IMR-90 (cell line): Measurements from ENCODE around the gene HINT3. TPM values are rescaled to one million over a fixed set of nuclear protein-coding genes. Genes with fewer than 3 reads are reported as not detected.

Experiments
- ATAC-seq: fragments of 200-7000 bp; cut with Tn5 transposase; 2 replicates; pipeline ENCODE4 v1.9.1; 2020; ENCODE audit warnings: low read depth, mild to moderate bottlenecking, moderate library complexity
- BruUV-seq: library from RNA; stranded (reverse); fragments of 400-500 nt; replicated peaks from 2 replicates; lab custom pipeline; 2021; lab: Mats Ljungman, UMichigan
- CTCF ChIA-PET: fragments of 300-600 bp; formaldehyde crosslinking; extraction: SDS; loops from one replicate; lab custom pipeline; 2021; ENCODE audit warnings: antibody characterized with exemption; lab: Yijun Ruan, JAX
- POLR2A ChIA-PET: fragments of 300-600 bp; sonication (Branson Sonifier 250); formaldehyde crosslinking; loops from one replicate; lab custom pipeline; 2022; ENCODE audit warnings: antibody characterized with exemption; ENCODE audit not compliant: unreplicated experiment; lab: Charles Lee
- DNase-seq: peaks from one replicate; pipeline ENCODE4 v3.0.0; 2013
- H2AFZ ChIP-seq: replicated peaks from 2 replicates; pipeline ENCODE3; 2013; ENCODE audit warnings: low read length, mild to moderate bottlenecking; ENCODE audit not compliant: poor library complexity
- H2AK5ac ChIP-seq: 2 replicates; pipeline ENCODE4 v1.6.1; 2013; ENCODE audit warnings: low read depth, low read length, inconsistent platforms
- H2AK9ac ChIP-seq: replicated peaks from 2 replicates; pipeline ENCODE3; 2013; ENCODE audit warnings: mild to moderate bottlenecking, low read depth, low read length, moderate library complexity; ENCODE audit not compliant: poor library complexity
- H2BK120ac ChIP-seq: 2 replicates; pipeline ENCODE4 v1.6.1; 2013; ENCODE audit warnings: low read depth, low read length, inconsistent platforms
- H2BK15ac ChIP-seq: 3 replicates; pipeline ENCODE4 v1.6.1; 2013; ENCODE audit warnings: low read depth, low read length, inconsistent platforms
- H2BK20ac ChIP-seq: 2 replicates; pipeline ENCODE4 v1.6.1; 2013; ENCODE audit warnings: low read depth, mild to moderate bottlenecking, inconsistent platforms, low read length, moderate library complexity
- H2BK5ac ChIP-seq: 2 replicates; pipeline ENCODE4 v1.6.1; 2013; ENCODE audit warnings: mild to moderate bottlenecking, low read depth, low read length, inconsistent platforms; ENCODE audit not compliant: poor library complexity, severe bottlenecking
- H3K14ac ChIP-seq: replicated peaks from 2 replicates; pipeline ENCODE4 v1.6.1; 2013; ENCODE audit warnings: low read depth, low read length, inconsistent platforms
- H3K18ac ChIP-seq: 2 replicates; pipeline ENCODE4 v1.6.1; 2013; ENCODE audit warnings: low read depth, low read length, control low read depth
- H3K23ac ChIP-seq: 2 replicates; pipeline ENCODE4 v1.6.1; 2013; ENCODE audit warnings: low read depth, low read length, inconsistent platforms
- H3K27ac ChIP-seq: 2 replicates; pipeline ENCODE4 v1.5.1; 2013; ENCODE audit warnings: mild to moderate bottlenecking, control low read depth, low read length; ENCODE audit not compliant: insufficient read depth
- H3K27me3 ChIP-seq: 2 replicates; pipeline ENCODE4 v1.6.1; 2013; ENCODE audit warnings: low read length; ENCODE audit not compliant: control insufficient read depth, insufficient read depth
- H3K36me3 ChIP-seq: 2 replicates; pipeline ENCODE4 v1.6.1; 2013; ENCODE audit warnings: low read length, mixed read lengths; ENCODE audit not compliant: control insufficient read depth, insufficient read depth
- H3K4ac ChIP-seq: 2 replicates; pipeline ENCODE4 v1.6.1; 2013; ENCODE audit warnings: low read depth, low read length, inconsistent platforms
- H3K4me1 ChIP-seq: 2 replicates; pipeline ENCODE4 v1.6.1; 2013; ENCODE audit warnings: low read length, mixed read lengths; ENCODE audit not compliant: control insufficient read depth, insufficient read depth
- H3K4me2 ChIP-seq: 2 replicates; pipeline ENCODE4 v1.6.1; 2013; ENCODE audit warnings: low read depth, mild to moderate bottlenecking, control low read depth, low read length, moderate library complexity
- H3K4me3 ChIP-seq: 2 replicates; pipeline ENCODE4 v1.5.1; 2013; ENCODE audit warnings: low read depth, mild to moderate bottlenecking, control low read depth, low read length, moderate library complexity; ENCODE audit not compliant: insufficient read depth
- H3K56ac ChIP-seq: 2 replicates; pipeline ENCODE4 v1.6.1; 2013; ENCODE audit warnings: low read length, inconsistent platforms; ENCODE audit not compliant: insufficient read depth; ENCODE audit errors: extremely low read depth
- H3K79me1 ChIP-seq, 2 experiments: 2 replicates each; pipeline ENCODE4 v1.6.1; 2013; ENCODE audit warnings: low read length in 2 of 2, inconsistent platforms in 1 of 2, low read depth in 1 of 2
- H3K9ac ChIP-seq: 2 replicates; pipeline ENCODE4 v1.6.1; 2013; ENCODE audit warnings: low read depth, low read length, control low read depth
- H3K9me1 ChIP-seq: 2 replicates; pipeline ENCODE4 v1.6.1; 2013; ENCODE audit warnings: low read length, inconsistent platforms; ENCODE audit not compliant: insufficient read depth
- H3K9me3 ChIP-seq: 2 replicates; pipeline ENCODE4 v1.6.1; 2013; ENCODE audit warnings: low read length; ENCODE audit not compliant: control insufficient read depth, insufficient read depth
- H4K20me1 ChIP-seq: 2 replicates; pipeline ENCODE4 v1.6.1; 2013; ENCODE audit warnings: low read length, inconsistent platforms; ENCODE audit not compliant: insufficient read depth
- H4K5ac ChIP-seq: 2 replicates; pipeline ENCODE4 v1.6.1; 2013; ENCODE audit warnings: mild to moderate bottlenecking, low read depth, low read length, control low read depth
- H4K8ac ChIP-seq, 2 experiments: 2 replicates each; pipeline ENCODE4 v1.6.1; 2013; ENCODE audit warnings: low read depth in 2 of 2, low read length in 2 of 2, control low read depth in 1 of 2, inconsistent platforms in 1 of 2
- H4K91ac ChIP-seq: 2 replicates; pipeline ENCODE4 v1.6.1; 2013; ENCODE audit warnings: low read depth, low read length, inconsistent platforms; ENCODE audit not compliant: insufficient read depth
- BHLHE40 ChIP-seq: fragments of 150-350 bp; IDR thresholded peaks from 2 replicates; pipeline ENCODE4 v1.6.1; 2016; ENCODE audit warnings: mild to moderate bottlenecking, low read depth, low read length
- CTCF ChIP-seq: conservative IDR thresholded peaks from 2 replicates; pipeline ENCODE4 v1.5.1; 2012; ENCODE audit warnings: mild to moderate bottlenecking, low read depth, low read length, improper control_type of control experiment
- ELK1 ChIP-seq: fragments of 150-350 bp; IDR thresholded peaks from 2 replicates; pipeline ENCODE4 v1.6.1; 2016; ENCODE audit warnings: low read depth, mild to moderate bottlenecking, low read length, moderate library complexity, borderline replicate concordance
- FOS ChIP-seq: fragments of 150-350 bp; IDR thresholded peaks from 2 replicates; pipeline ENCODE4 v1.6.1; 2016; ENCODE audit warnings: low read depth, low read length
- MAZ ChIP-seq: IDR thresholded peaks from 2 replicates; pipeline ENCODE4 v1.6.1; 2012; ENCODE audit warnings: low read depth, mild to moderate bottlenecking, low read length, improper control_type of control experiment, moderate library complexity, borderline replicate concordance
- MXI1 ChIP-seq: IDR thresholded peaks from 2 replicates; pipeline ENCODE4 v1.6.1; 2012; ENCODE audit warnings: low read depth, mild to moderate bottlenecking, low read length, moderate library complexity, borderline replicate concordance
- NFE2L2 ChIP-seq: fragments of 150-350 bp; IDR thresholded peaks from 2 replicates; pipeline ENCODE4 v1.6.1; 2016; ENCODE audit warnings: low read depth, mild to moderate bottlenecking, low read length
- POLR2A ChIP-seq: IDR thresholded peaks from 2 replicates; pipeline ENCODE4 v1.6.1; 2012; ENCODE audit warnings: mild to moderate bottlenecking, low read depth, low read length
- RAD21 ChIP-seq: IDR thresholded peaks from 2 replicates; pipeline ENCODE4 v1.6.1; 2012; ENCODE audit warnings: low read length, improper control_type of control experiment
- RCOR1 ChIP-seq: IDR thresholded peaks from 2 replicates; pipeline ENCODE4 v1.6.1; 2012; ENCODE audit warnings: mild to moderate bottlenecking, low read length, improper control_type of control experiment; ENCODE audit not compliant: insufficient replicate concordance
- SMC3 ChIP-seq: fragments of 150-350 bp; IDR thresholded peaks from 2 replicates; pipeline ENCODE4 v1.6.1; 2016; ENCODE audit warnings: low read depth, mild to moderate bottlenecking, antibody characterized with exemption, low read length, moderate library complexity
- USF2 ChIP-seq: fragments of 150-350 bp; IDR thresholded peaks from 2 replicates; pipeline ENCODE4 v1.6.1; 2017; ENCODE audit warnings: mild to moderate bottlenecking, antibody characterized with exemption, low read length, low read depth
- WGBS, 2 experiments: methylation state at CpG; one replicate each; pipeline versions ENCODE4 v1.1.5 to v1.1.7; 2013; ENCODE audit warnings: missing lambda C conversion rate in 2 of 2; ENCODE audit not compliant: insufficient read length in 1 of 2; ENCODE audit errors: extremely low coverage in 2 of 2; 5-methylcytosine and 5-hydroxymethylcytosine counted together
- dilution Hi-C: fragments of 300-500 bp; cut with HindIII; formaldehyde crosslinking; loops from one replicate; pipeline ENCODE4 v1.14.3; 2018; ENCODE audit warnings: low sequenced_read_pairs; ENCODE audit not compliant: unreplicated experiment
- in situ Hi-C: fragments of 300-500 bp; cut with MboI; formaldehyde crosslinking; loops from 3 replicates; pipeline ENCODE4 v1.14.3; 2019; ENCODE audit warnings: low sequenced_read_pairs, inconsistent platforms, mixed read lengths
- intact Hi-C: fragments of 100-400 bp; cut with micrococcal nuclease; formaldehyde crosslinking; loops from 2 replicates; pipeline ENCODE4 v1.10.0; 2022
- polyA plus RNA-seq, 3 experiments: library from polyadenylated mRNA; depleted of rRNA; stranded (reverse); fragments of >200 nt; gene quantifications; 2 replicates each; pipeline ENCODE4 v1.2.3, GENCODE V29; 2012; ENCODE audit warnings: low replicate concordance in 1 of 3
- total RNA-seq: library from RNA; depleted of rRNA; stranded (reverse); fragments of >200 nt; gene quantifications from 2 replicates; pipeline ENCODE4 v1.2.3, GENCODE V29; 2012

Gene HINT3
- total and polyA plus RNA-seq, 2 of the 4 experiments (the other 2 are of a cell fraction): 3.4 to 6.5 TPM

- TF ChIP-seq CTCF (no peak), NFE2L2 (no peak)
These were observed 29.9 kb upstream of the HINT3 start (continued) for GRCh38 chr6:125926711-125927110.

- H3K4me2 ChIP-seq: no peak overlapping the region
- ATAC-seq (no peak), DNase-seq (no peak)
- peaks cover 5% of the 10 kb centered on the region; the same call in 1 of the 2 replicates for H3K4me1 ChIP-seq
- no peak overlapping the region for H3K18ac ChIP-seq
- no peak overlapping the region for H4K5ac ChIP-seq
- H3K79me1 ChIP-seq: no peaks in the 10 kb centered on the region
- no TSS peak for BruUV-seq
- peaks cover 17% of the 10 kb centered on the region for H3K9me1 ChIP-seq
- no peak overlapping the region for H2AK9ac ChIP-seq
- no peaks in the 10 kb centered on the region for H3K9me3 ChIP-seq
- no peak overlapping the region for H3K14ac ChIP-seq
- peak overlapping the region; percentile 52; the same call in 1 of the 2 replicates for H2AK5ac ChIP-seq
- no peak overlapping the region for H3K23ac ChIP-seq
- in situ Hi-C loops: no loop called here
- no peaks in the 10 kb centered on the region for H4K20me1 ChIP-seq
- 0 out of 3 replicates have a peak overlapping the region, but pooled peaks have one; percentile 39 for H2BK15ac ChIP-seq
- H3K9ac ChIP-seq: no peak overlapping the region
- H2BK5ac ChIP-seq: no peak overlapping the region
- no peak overlapping the region for H3K4me3 ChIP-seq
- H2AFZ ChIP-seq: no peak overlapping the region
- intact Hi-C loops: no loop called here
- WGBS, 2 experiments: 100% methylated on average over 3 of the region's 7 CpGs; no CpG with 5 or more reads in 1 of the 2 experiments
- no peaks in the 10 kb centered on the region for H3K27me3 ChIP-seq
- peaks cover 25% of the 10 kb centered on the region for H3K36me3 ChIP-seq
- POLR2A ChIA-PET: interaction anchor here (0.6 kb wide), 1 partner anchor 37 kb away, joined by 3 read pairs; no protein-coding TSS in a partner anchor
- H2BK120ac ChIP-seq: peak overlapping the region; percentile 23; the same call in 1 of the 2 replicates
- no peak overlapping the region for H3K27ac ChIP-seq
- dilution Hi-C loops: no loop called here
- H4K8ac ChIP-seq: no peak overlapping the region
- H3K4ac ChIP-seq: no peak overlapping the region; the same call in 1 of the 2 replicates
- no peak overlapping the region for H3K56ac ChIP-seq
- H4K91ac ChIP-seq: no peak overlapping the region
- H2BK20ac ChIP-seq: peak overlapping the region; percentile 23; the same call in 1 of the 2 replicates
- CTCF ChIA-PET: no interaction called here
- no peak for TF ChIP-seq USF2
- no peak for TF ChIP-seq ELK1
- no peak for TF ChIP-seq MAZ
- no peak for TF ChIP-seq RCOR1
- no peak for TF ChIP-seq SMC3
- no peak for TF ChIP-seq MXI1
- no peak for TF ChIP-seq BHLHE40
- no peak for TF ChIP-seq POLR2A
- TF ChIP-seq RAD21: no peak
- no peak for TF ChIP-seq FOS
These were observed 28.8 kb upstream of the HINT3 start for GRCh38 chr6:125927761-125928160.
